Measurements from ENCODE around the gene FAF1. TPM values are rescaled to one million over a fixed set of nuclear protein-coding genes. Genes with fewer than 3 reads are reported as not detected.
"Not testable (repeated sequence)": the region's sequence is repeated elsewhere in the genome, so short reads cannot be mapped to it uniquely, and the experiment has no call there.

Gene FAF1
- total RNA-seq, 2 experiments from 2014 or later: 43.5 to 44.0 TPM

DNA sequence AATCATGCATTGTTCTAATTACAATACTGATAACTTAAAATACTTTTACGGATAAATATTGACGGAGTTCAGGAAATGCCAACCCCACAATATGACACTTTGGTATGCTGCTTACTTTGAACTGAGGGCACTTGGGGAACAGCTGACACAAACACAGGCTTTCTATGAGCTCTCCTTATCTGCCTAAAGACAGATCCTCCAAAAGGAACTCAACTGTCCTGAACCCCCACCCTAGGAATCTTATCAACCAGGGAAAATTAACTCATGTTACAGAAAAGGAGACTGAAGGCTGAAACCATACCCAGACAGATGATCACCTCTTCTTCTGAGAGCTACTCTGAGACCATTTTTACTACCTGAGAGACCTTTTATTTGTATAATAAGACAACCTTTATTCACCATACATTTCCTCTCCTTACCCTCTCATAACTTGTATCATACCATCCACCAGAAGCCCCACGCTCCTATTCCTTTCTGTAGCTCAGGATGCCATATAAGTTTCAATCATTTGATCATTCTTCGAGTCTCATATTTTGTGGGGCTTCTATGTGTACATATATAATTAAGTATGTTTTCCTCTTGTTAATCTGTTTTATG, 239.5 kb downstream of the FAF1 start:
- H3K9me3 ChIP-seq (ENCODE audit: control insufficient read depth in 1 of 2, insufficient read depth in 1 of 2, low read length in 2 of 2): no peaks in the 10 kb centered on the region
- ChIA-PET CTCF (interaction anchor here (0.6 kb wide), 1 partner anchor 1895 kb away, joined by 3 read pairs; no protein-coding TSS in a partner anchor), POLR2A (no interaction called here)
- Mint-ChIP-seq H3K4me1 (ENCODE audit: low read depth) (peaks cover 19% of the 10 kb centered on the region), H3K9me3 (no peaks in the 10 kb centered on the region), H3K36me3 (ENCODE audit: low read depth) (peaks cover 46% of the 10 kb centered on the region), H3K27me3 (no peaks in the 10 kb centered on the region), H3K27ac (no peak overlapping the region), H3K4me3 (no peak overlapping the region)
- H3K4me1 ChIP-seq (ENCODE audit: insufficient read depth, low read length): peaks cover 22% of the 10 kb centered on the region
- no peak overlapping the region for H3K4me3 ChIP-seq (ENCODE audit: low read length)
- intact Hi-C loops (cut with DNase I, micrococcal nuclease): no loop called here
- no peak for ATAC-seq (ENCODE audit: poor library complexity)
- no peak overlapping the region for H3K27ac ChIP-seq (ENCODE audit: low read depth in 1 of 2, low read length in 2 of 2)
- no peaks in the 10 kb centered on the region for H3K27me3 ChIP-seq (ENCODE audit: control insufficient read depth in 1 of 2, insufficient read depth in 2 of 2, low read length in 2 of 2)
- no peak for DNase-seq
- TF ChIP-seq, protein P1, sequence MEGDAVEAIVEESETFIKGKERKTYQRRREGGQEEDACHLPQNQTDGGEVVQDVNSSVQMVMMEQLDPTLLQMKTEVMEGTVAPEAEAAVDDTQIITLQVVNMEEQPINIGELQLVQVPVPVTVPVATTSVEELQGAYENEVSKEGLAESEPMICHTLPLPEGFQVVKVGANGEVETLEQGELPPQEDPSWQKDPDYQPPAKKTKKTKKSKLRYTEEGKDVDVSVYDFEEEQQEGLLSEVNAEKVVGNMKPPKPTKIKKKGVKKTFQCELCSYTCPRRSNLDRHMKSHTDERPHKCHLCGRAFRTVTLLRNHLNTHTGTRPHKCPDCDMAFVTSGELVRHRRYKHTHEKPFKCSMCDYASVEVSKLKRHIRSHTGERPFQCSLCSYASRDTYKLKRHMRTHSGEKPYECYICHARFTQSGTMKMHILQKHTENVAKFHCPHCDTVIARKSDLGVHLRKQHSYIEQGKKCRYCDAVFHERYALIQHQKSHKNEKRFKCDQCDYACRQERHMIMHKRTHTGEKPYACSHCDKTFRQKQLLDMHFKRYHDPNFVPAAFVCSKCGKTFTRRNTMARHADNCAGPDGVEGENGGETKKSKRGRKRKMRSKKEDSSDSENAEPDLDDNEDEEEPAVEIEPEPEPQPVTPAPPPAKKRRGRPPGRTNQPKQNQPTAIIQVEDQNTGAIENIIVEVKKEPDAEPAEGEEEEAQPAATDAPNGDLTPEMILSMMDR (IDR thresholded peaks at IDR 0.05): no peak
- peaks cover 3% of the 10 kb centered on the region for H3K36me3 ChIP-seq (ENCODE audit: insufficient read depth, low read length)

DNA sequence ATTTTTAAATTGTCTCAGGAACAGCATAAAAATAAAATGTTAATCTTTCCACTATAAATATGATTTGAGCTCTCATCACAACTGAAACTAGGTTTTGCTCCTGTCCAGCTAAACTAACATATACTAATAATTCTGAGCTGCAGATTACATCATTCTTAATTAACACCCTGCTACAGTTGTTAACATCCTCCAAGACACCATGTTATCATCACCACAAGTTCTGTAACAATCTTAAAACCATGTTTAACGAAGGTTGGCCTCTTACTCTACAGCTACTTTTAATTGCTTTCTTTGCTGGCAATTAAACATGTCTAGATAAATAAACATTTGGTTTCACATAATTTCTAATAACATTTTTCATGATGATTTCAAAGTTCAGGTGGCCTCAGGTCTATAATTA, 240.9 kb downstream of the FAF1 start:
- H3K4me1 ChIP-seq (ENCODE audit: insufficient read depth, low read length): peaks cover 10% of the 10 kb centered on the region
- H3K4me1 Mint-ChIP-seq (ENCODE audit: low read depth): peaks cover 5% of the 10 kb centered on the region
- H3K4me3 Mint-ChIP-seq: no peak overlapping the region
- H3K27me3 Mint-ChIP-seq: no peaks in the 10 kb centered on the region
- H3K27me3 ChIP-seq (ENCODE audit: control insufficient read depth in 1 of 2, insufficient read depth in 2 of 2, low read length in 2 of 2): no peaks in the 10 kb centered on the region
- ChIA-PET CTCF (no interaction called here), POLR2A (no interaction called here)
- no peak overlapping the region for H3K27ac Mint-ChIP-seq
- TF ChIP-seq, protein P1 (IDR thresholded peaks at IDR 0.05): no peak
- no peak overlapping the region for H3K27ac ChIP-seq (ENCODE audit: low read depth in 1 of 2, low read length in 2 of 2)
- intact Hi-C loops (cut with DNase I, micrococcal nuclease): no loop called here
- no peaks in the 10 kb centered on the region for H3K9me3 ChIP-seq (ENCODE audit: control insufficient read depth in 1 of 2, insufficient read depth in 1 of 2, low read length in 2 of 2)
- DNase-seq: no peak
- H3K9me3 Mint-ChIP-seq: no peaks in the 10 kb centered on the region
- peaks cover 3% of the 10 kb centered on the region for H3K36me3 ChIP-seq (ENCODE audit: insufficient read depth, low read length)
- no peak overlapping the region for H3K4me3 ChIP-seq (ENCODE audit: low read length)
- no peak for ATAC-seq (ENCODE audit: poor library complexity)
- peaks cover 38% of the 10 kb centered on the region for H3K36me3 Mint-ChIP-seq (ENCODE audit: low read depth)

DNA sequence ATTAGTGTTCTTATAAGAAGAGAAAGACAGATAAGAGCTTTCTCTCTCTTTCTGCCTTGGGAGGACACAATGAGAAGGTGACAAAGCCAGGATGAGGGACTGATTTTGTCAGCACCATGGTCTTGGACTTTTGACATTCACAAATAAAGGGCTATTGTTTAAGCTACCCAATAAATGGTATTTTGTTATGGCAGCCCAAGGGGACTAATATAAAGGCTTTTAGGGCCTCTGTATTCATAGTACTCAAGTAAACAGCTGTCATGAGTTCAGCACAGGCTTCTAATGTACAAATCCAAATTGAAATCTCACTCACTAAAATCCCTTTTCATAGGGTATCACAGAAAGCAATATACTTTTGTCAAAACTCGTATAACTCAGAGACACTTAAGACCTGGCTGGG, 242.7 kb downstream of the FAF1 start:
- no peaks in the 10 kb centered on the region for H3K9me3 ChIP-seq (ENCODE audit: control insufficient read depth in 1 of 2, insufficient read depth in 1 of 2, low read length in 2 of 2)
- peaks cover 3% of the 10 kb centered on the region for H3K36me3 ChIP-seq (ENCODE audit: insufficient read depth, low read length)
- CTCF ChIA-PET: no interaction called here
- H3K4me1 Mint-ChIP-seq (ENCODE audit: low read depth): no peaks in the 10 kb centered on the region
- no peak overlapping the region for H3K4me3 ChIP-seq (ENCODE audit: low read length)
- no peaks in the 10 kb centered on the region for H3K4me1 ChIP-seq (ENCODE audit: insufficient read depth, low read length)
- H3K36me3 Mint-ChIP-seq (ENCODE audit: low read depth): peaks cover 27% of the 10 kb centered on the region
- ATAC-seq (ENCODE audit: poor library complexity) (no peak), DNase-seq (no peak)
- TF ChIP-seq, protein P1 (IDR thresholded peaks at IDR 0.05): no peak
- no peaks in the 10 kb centered on the region for H3K9me3 Mint-ChIP-seq
- intact Hi-C loops (cut with DNase I, micrococcal nuclease): no loop called here
- H3K27me3 Mint-ChIP-seq: no peaks in the 10 kb centered on the region
- H3K27ac Mint-ChIP-seq: no peak overlapping the region
- POLR2A ChIA-PET: no interaction called here
- H3K4me3 Mint-ChIP-seq: no peak overlapping the region
- H3K27me3 ChIP-seq (ENCODE audit: control insufficient read depth in 1 of 2, insufficient read depth in 2 of 2, low read length in 2 of 2): no peaks in the 10 kb centered on the region
- no peak overlapping the region for H3K27ac ChIP-seq (ENCODE audit: low read depth in 1 of 2, low read length in 2 of 2)

DNA sequence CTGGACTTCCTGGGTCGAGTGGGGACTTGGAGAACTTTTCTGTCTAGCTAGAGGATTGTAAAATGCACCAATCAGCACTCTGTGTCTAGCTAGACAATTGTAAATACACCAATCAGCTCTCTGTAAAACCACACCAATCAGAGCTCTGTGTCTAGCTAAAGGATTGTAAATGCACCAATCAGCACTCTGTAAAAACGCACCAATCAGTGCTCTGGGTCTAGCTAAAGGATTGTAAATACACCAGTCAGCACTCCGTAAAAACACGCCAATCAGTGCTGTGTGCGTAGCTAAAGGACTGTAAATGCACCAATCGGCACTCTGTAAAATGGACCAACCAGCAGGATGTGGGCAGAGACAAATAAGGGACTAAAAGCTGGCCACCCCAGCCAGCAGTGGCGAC, 243.6 kb downstream of the FAF1 start:
- H3K4me3 Mint-ChIP-seq; H3K27me3 ChIP-seq (ENCODE audit: control insufficient read depth in 1 of 2, insufficient read depth in 2 of 2, low read length in 2 of 2); H3K27ac Mint-ChIP-seq; H3K9me3 ChIP-seq (ENCODE audit: control insufficient read depth in 1 of 2, insufficient read depth in 1 of 2, low read length in 2 of 2); H3K4me1 Mint-ChIP-seq (ENCODE audit: low read depth); H3K36me3 ChIP-seq (ENCODE audit: insufficient read depth, low read length); H3K27me3 Mint-ChIP-seq; POLR2A ChIA-PET; H3K4me3 ChIP-seq (ENCODE audit: low read length); intact Hi-C loops (cut with DNase I, micrococcal nuclease); DNase-seq; H3K4me1 ChIP-seq (ENCODE audit: insufficient read depth, low read length); CTCF ChIA-PET; H3K9me3 Mint-ChIP-seq; H3K27ac ChIP-seq (ENCODE audit: low read depth in 1 of 2, low read length in 2 of 2); ATAC-seq (ENCODE audit: poor library complexity): not testable (repeated sequence)
- H3K36me3 Mint-ChIP-seq (ENCODE audit: low read depth): peaks cover 20% of the 10 kb centered on the region
